SIG-M5 treated with dmso at 0.1 percent for 504 hours (cell line): ENCODE results near the gene GORASP1.
A peak's percentile ranks its signal among the peaks of the same experiment; 100 is the strongest.

Source experiments
- DNase-seq: peaks from one replicate; lab custom pipeline; 2025; ENCODE audit not compliant: unreplicated experiment; lab: John Stamatoyannopoulos, UW

The GORASP1 gene

DNA sequence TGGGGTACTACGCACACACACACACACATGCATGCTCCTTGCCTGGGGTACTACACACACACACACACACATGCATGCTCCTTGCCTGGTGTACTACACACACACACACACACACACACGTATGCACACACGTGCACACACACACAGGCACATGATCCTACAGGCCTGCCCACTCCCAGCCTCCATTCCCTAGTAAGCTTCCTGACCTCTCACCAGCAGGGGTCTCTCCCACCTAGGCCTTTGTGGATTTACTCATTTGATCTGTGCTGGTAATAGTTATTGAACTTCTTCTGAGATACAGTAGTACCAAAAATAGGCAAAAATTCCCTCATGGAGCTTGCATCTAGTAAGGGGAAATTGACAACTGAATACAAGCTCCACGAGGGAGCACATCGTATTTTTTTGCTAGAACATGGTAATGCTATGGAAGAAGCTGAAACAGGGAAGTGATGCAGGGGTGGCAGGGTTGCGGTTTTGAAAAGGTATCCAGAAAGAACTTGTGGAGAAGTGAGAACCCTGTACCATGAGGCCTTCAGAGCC is 19.2 kb upstream of the GORASP1 start:
- peak; percentile 62 for DNase-seq

DNA sequence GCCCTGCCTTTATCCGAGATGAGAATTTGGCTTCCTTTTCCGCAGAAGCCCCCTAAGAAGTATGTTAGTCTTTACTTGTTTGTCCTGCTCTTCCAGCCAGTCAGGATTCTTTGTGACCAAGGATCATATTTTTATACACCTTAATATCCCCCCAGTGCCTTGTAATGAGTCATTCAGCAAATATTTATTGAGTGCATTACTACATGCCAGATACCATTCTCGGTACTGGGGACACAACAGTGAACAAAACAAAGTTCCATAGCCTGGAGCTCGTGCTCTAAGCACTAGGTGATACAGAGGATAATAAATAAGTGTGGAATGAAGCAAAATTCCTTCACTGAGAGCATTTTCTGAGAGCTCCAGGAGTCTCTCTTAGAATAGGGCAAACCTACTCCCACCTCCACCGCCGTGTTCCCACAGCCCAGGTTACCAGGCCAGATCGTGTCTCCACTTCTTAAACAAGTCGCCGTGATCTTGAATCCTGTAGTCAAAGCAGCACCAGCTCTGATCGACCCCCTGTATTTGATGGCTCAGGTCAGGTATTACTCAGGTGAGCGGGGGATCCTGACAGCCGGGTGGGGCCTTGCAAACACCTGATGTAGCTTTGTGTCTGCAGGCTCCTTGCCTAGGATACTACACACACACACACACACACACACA is 18.5 kb upstream of the GORASP1 start:
- peak; percentile 35 for DNase-seq

DNA sequence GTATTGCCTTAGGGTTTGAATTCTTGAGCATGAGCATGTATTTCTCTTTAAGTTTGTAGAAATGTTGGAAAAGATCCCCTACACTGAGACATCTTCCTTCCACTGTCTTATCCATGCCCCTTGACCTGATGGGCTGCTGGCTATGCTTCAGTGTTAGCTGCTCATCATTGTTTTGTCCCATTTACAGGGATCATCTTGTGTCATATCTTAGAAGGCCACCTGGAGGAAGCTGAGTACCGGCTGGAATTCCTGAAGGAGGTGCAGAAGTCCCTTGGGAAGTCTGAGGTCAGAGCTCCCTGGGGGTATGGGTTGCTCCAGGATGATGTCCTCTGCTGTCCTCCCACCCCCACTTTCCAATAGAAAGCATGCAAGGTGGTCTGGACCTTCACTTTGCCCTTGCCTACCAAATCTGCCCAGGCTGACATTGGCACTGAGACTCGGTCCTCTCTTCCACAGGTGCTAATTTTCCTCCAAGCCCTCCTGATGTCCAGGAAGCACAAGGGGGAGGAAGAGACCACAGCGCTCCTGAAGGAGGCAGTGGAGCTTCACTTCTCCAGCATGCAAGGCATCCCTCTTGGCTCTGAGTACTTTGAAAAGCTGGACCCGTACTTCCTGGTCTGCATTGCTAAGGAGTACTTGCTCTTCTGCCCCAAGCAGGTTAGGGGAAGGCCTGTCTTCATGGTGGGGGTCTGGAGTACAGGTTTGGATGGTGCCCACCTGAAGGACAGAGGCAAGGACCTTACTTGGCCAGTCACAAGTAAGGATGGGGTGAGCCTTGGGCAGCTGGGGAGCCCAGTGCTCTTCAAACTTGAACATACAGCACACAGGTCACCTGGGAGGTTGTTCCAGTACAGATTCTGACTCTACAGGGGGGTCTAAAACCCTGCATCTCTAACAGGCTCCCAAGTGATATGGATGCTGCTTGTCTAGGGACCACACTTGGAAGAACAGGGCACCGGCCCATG is 17.7 kb upstream of the GORASP1 start:
- peak; percentile 32 for DNase-seq

DNA sequence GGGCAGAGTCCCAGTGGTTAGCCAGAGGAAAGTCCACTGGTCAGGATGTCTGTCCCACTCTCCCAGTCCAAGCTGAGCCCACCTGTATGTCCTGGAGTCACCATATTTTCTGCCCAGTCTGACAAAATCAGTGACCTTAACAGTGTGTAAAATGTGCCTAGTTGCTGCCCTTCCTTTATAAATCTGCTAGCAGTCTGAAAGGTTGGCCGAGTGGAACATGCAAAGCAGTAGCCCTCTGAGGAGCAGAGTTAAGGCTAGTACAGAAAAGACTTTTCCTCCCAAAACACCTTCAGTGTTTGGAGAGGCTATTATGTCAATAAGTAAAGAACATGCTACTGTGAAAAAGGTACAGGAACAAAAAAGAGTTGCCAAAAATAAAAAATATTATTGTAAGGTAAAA is 15.4 kb upstream of the GORASP1 start:
- no peak for DNase-seq

DNA sequence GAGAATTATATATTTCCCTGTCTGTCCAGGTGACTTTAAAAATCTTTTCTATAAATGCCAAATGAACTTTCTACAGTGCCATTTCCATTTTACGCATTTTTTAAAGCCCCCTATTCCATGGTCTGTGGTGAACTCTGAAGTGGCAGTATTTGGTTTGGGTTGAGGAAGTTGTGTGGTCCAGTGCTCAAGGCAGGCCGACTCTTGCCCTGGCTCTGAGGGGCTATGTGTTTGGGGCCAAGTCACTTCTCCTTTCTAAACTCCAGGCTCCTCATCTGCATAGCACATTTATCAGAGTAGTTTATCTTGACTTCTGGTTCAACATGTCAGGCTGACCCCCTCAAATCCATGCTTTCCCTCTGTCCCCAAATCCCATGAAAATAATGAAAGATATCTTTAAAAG is 14.2 kb upstream of the GORASP1 start:
- no peak for DNase-seq

DNA sequence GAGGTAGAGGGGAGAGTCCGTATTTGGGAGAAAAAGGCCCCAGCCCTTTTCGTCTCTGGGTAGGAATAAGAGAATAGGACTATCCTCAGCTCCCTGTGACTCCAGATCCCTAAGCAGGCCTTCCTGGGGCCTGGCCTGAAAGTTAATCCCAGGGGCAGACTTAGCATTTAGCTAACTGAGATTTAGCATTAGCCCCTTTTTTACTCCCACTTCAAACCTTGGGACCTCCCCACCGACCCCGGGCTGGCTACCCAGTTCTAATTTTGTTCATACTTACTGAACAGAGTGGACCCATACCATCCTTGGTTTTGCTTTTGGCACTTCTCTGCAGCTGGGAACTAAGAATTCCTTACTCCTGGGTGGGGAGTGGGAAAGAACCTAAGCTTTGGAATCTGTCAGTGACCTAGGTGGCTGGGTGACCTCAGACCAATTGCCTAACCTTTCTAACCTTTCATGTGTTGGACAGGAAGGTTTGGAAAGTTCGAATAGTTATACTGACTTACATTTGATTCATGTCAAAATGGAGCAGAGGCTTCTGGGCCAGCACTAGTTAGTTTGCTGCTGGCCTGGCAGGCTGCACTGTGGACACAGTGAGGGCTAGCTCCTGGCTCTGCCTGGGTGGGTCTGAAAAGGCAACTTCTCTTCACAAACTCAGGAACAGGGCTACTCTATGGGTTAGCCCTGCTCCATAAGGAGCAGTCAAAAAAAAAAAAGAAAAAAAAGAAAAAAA is 11.7 kb upstream of the GORASP1 start:
- no peak for DNase-seq

DNA sequence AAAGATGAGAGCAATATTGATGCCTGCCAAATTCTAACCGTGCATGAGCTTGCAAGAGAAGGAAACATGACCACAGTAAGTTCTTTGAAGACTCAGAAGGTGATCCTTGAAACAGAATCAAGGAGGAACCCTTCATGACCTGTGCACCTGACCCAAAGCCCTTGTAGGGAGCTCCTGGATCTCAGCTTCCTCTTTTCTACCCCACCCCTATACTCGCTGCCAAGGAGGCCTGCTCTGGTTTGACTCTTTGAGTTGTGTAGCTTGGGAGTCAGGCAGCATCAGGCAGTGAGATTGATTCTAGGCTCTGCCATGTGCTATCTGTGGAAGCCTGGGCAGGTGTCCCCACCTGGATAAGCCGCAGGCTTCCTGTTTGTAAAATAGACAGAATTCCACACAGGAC is 10.7 kb upstream of the GORASP1 start:
- peak; percentile 10 for DNase-seq

DNA sequence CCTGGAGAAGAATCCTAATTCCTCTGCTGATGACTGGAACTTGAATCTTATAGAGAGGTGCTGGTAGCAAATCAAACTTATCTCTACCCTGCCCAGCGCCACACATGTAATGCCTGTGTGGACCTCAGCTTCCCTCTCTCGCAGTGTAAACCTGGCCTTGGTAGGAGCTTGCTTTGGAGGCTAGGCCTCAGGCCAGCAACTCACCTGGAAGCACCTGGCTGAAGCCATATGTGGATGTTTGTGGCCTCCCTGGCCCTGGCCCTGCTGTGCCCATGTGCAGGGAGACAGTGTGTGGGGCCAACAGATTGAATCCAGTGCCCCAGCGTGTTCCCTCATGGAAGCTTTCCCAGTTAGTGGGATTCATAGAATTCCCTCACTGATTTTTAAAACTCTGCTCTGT is 8.4 kb upstream of the GORASP1 start:
- DNase-seq, result no peak

DNA sequence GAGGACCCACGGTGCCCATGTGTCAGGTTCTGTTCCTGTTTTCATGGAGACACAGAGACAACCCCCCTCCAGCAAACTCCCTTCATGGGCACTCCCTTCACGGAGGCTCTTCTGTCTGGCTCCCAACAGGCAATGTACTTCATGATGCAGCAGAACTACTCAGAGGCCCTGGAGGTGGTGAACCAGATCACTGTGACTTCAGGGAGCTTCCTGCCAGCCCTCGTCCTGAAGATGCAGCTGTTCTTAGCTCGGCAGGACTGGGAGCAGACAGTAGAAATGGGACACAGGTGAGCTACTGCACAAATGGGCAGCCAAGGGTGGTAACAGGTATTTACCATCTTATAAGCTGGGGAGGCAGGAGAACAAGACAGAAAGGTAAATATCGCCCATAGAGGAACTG is 7.0 kb upstream of the GORASP1 start:
- no peak for DNase-seq

DNA sequence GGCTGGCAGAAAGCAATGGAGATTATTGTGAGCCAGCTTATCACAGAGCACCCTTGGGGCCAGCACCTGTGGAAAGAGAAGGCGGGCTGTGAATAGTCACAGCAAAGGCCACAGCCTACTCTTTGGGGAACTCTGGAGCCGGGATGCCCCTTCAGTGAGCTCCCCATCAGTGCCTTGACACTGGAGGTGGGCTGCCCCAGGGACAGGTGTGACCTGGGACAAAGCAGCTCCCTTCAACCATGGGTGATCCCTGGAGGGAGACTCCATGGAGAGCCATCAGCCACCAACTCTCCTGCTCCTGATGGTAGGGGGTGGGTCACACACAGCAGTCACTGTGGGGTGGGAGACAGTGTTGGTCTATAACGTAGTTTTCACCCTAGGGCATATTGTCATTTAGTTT is 5.9 kb upstream of the GORASP1 start:
- no peak for DNase-seq

DNA sequence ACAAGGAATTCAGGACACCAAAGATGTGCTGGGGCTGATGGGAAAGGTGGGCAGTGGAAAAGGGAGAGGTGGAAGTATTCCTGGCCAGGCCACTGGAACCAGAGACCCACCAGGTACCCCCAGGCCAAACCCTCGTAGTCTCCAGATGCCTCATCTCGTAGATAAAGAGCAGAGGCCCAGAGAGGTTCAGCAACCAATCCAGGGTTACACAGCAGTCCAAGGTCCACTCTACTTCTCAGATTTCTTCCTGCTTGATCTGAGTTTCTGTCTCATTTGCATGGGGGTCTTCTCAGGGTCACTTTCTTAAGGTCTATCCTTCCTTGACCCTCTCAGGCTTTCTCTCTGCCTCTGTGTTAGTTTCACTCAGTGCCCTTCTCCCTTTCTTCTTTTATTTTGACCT is 5.1 kb upstream of the GORASP1 start:
- DNase-seq, result no peak

DNA sequence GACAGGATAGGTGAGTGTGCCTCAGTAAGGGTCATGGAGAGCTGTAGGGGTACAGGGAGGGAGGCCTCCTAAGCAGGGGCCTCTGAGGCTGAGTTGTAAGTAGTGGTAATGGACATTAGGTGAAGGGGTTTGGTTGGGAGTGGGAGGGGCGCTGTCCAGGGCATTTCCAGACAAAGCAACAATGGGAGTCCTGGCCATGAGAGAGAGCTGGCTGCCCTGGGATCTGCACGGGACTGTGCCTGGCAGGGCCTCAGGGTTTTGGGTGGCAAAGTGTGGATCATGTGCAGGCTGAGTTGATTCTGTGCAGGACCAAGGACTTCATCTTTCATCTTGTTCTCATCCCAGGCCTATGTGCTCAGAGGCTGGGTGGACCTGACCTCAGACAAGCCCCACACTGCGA is 4.7 kb upstream of the GORASP1 start:
- DNase-seq, result no peak

DNA sequence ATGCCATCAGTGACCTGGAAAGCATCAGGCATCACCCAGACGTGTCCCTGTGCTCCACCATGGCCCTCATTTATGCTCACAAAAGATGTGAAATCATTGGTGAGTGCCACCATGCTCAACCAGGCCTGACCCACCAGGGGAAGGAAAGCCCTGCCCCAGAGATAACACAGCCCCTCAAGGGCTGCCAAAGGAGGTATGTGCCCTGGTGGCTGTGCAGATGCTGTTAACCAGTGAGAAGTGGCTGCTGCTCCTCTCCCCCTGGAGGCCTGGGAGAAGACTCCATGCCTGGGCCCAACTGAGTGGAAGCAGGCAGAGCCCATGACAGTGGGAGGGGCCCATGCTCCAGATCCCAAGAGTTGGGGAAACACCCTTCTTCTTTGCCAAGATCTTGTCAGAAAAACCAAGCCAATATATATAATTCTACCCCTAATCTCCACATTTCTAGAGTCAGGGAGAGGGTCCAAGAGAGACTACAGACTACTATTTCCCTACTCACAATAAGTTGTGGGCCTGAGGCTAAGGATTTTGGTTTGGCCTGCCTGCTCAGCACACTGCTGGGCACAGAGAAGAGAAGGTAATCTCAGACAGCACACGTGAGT is 2.7 kb upstream of the GORASP1 start:
- no peak for DNase-seq

DNA sequence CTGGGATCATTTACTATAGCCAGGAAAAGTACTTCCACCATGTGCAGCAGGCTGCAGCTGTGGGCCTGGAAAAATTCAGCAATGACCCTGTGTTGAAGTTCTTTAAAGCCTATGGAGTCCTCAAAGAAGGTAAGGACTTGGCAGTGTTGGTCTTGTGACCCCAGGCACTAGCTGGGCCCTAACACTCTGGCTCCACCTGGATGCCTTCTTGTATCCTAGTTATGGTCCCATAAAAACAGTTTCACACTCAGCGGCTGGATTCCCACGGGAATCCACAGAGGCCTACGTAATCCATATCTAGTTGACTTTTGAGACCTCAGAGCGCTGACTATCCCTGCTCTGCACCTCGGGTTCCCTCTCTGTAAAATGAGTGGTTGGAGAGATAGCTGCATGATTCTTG is 1.7 kb upstream of the GORASP1 start:
- no peak for DNase-seq

DNA sequence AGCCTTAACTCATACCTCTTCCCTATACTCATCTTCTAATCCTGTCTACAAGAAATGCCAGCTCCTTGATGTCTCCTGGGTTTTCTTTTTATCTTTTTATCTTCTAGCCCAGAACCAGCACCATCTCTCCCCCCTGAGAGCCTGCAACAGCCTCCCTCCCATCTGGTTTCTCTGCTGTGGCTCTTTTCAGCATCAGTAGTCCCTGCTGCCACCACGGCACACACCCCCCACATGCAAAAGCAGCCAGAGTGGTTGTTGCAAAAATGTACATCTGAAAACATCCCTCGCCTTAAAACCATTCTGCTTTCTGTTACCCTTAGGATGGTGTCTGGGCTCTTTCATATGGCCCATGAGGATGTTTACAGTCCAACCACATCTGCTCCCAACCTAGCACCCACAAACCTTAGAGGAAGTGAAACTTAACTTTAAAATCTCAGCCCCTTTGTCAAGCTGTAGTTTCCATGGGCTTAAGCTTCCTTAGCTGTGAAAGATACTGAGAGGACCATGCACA is 828 bp upstream of the GORASP1 start:
- DNase-seq, result peak; percentile 87

DNA sequence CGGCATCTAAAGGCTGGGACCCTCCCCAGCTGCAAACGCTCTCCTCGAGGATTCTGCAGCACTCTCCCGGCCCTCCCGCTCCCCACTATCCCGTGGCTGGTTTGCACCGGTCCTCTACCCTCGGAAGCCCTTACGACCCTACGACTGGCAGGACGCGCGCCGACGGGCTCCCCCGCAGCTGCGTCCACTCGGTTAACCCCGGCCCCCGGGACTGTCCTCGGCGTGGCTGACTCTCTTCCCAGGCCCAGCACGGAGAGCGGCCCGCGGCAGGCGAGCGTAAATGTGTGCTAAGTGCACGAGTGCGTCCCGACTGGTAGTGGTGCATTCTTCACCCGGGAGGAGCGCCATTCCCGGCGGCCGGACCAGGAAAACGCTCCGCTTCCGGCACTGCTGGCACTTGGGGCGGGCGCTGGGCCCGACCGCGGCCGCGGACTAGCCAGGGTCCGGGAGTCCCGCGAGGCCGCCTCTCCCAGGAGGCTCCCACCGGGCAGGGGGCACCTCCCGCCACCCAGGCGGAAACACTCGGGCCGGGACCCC is 508 bp downstream of the GORASP1 start:
- DNase-seq, result no peak

DNA sequence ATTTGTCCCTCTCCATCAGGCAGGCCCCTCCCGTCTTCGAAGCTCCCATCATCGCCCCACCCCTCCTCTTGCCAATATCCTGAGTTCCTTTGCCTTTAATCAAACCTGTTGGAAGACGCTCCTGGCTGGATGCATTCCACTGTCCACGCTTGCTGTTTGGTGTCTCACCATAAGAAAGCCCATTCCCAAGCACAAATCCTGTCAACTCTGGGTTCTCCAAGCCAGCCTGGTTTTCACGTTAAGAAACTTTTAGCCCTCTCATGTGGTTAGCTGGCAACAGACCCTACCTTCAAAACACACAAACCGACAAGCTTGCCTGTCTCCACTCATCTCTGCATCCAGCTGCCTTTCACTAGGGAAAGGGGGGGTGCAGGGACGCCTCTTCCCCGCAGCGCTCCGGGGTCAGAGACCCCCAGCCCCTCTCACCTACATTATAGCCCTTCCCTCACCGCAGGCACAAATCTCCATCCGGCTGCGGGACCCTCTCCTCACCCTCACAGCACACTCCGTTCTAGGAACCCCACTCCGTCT is 1.1 kb downstream of the GORASP1 start:
- DNase-seq, result peak; percentile 10

DNA sequence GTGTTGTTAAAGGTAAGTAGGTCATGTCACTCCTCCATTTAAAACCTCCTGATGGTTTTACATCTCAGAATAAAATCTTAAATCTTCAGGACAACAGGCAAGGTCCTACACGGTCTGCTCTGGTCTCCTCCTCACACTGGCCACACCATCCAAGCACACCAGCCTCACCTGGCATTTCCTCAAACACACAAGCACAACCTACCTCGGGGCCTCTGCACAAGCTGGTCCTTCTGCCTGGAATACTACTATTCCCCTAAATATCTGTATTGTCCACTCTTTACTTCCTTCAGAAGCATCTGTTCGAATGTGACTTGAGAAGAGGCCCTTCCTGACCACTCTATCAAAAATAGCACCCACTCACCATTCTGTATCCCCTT is 1.8 kb downstream of the GORASP1 start:
- DNase-seq, result no peak

DNA sequence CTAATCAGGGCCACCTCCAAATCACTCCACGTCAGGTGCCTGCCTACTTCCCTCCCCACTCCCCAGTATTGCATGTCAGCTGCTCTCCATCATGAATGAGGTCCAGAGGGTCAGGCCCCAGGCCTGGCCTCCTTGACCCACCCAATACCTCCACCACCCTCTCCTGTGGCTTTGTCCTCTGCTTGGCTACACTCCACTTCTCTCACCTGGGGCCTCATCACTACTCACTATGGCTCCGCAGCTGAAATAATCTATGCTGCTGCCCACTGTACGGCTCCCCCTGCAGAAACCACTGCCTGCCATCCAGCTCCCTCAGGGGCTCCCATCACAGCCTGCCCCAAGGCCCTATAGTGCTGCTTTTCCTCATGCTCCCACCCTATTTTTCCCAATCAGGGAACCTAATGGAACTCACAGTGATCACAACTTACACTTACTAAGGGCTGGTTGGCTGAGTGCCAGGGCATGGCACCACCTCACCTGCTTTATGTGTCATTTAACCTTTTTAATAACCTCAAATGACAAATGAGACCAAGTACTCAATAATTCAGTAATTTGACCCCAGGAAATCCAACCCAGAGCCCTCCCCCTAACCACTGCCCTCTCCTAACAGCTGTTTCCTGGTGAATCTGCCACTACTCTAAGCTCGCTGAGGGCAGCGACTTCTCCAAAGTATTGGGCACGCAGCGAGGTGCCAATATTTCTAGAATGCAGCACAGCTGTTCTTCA is 2.3 kb downstream of the GORASP1 start:
- DNase-seq, result no peak
